Testis (tissue), 3 donors: ENCODE results near the gene NHSL2. TPM values are rescaled to one million over a fixed set of nuclear protein-coding genes. Genes with fewer than 3 reads are reported as not detected.

Experiments used
- DNase-seq: peaks from one replicate; pipeline ENCODE4 v3.0.0-alpha.2; 2019
- H3K27ac ChIP-seq, 2 donors: fragments of 200-600 bp; sonication (generic); one replicate each; pipeline ENCODE4 v1.5.1; 2019
- H3K27me3 ChIP-seq: fragments of 200-600 bp; sonication (generic); one replicate; pipeline ENCODE4 v1.5.1; 2019
- H3K36me3 ChIP-seq: fragments of 200-600 bp; sonication (generic); one replicate; pipeline ENCODE4 v1.5.1; 2017; ENCODE audit warnings: low read depth; ENCODE audit errors: missing control alignments
- H3K4me1 ChIP-seq: fragments of 200-600 bp; sonication (generic); one replicate; pipeline ENCODE4 v1.5.1; 2019
- H3K4me3 ChIP-seq, 2 donors: fragments of 200-600 bp; sonication (generic); one replicate each; pipeline ENCODE4 v1.5.1; 2017 to 2019
- H3K9me3 ChIP-seq: fragments of 200-600 bp; sonication (generic); one replicate; pipeline ENCODE4 v1.5.1; 2017
- POLR2A ChIP-seq: fragments of 450-650 bp; IDR thresholded peaks from one replicate; pipeline ENCODE4 v1.6.1; 2017; ENCODE audit warnings: antibody characterized with exemption, mild to moderate bottlenecking, moderate library complexity
- WGBS, 2 donors: methylation state at CpG; one replicate each; pipeline ENCODE4 v1.1.5; 2018; 5-methylcytosine and 5-hydroxymethylcytosine counted together
- intact Hi-C: fragments of 100-400 bp; cut with DNase I; formaldehyde crosslinking; loops from one replicate; pipeline ENCODE4 v1.15.1; 2023; ENCODE audit warnings: low total_unique reads
- polyA plus RNA-seq: library from polyadenylated mRNA; stranded (reverse); fragments of 350-450 nt; fragmentation: Illumina TruSeq; extraction: RNeasy Lipid Tissue Mini Kit (QIAGEN cat#74804); gene quantifications from one replicate; pipeline ENCODE4 v1.2.3, GENCODE V29; 2014; ENCODE audit warnings: low read depth, low replicate concordance; ENCODE audit not compliant: insufficient read depth
- total RNA-seq, 2 donors: library from RNA; depleted of rRNA; stranded (reverse); fragments of >200 nt; gene quantifications; one replicate each; pipeline ENCODE4 v1.2.3, GENCODE V29; 2016
- TF ChIP-seq, protein P1 (sequence below), 3 experiments: fragments of 450-650 bp in 2 of 3; fragments of 200-600 bp in 1 of 3; sonication (generic) in 1 of 3; IDR thresholded peaks; one replicate each; pipeline ENCODE4 v1.5.1; 2016 to 2019; ENCODE audit warnings: antibody characterized with exemption in 3 of 3, mild to moderate bottlenecking in 2 of 3, moderate library complexity in 1 of 3

The NHSL2 gene
- total and polyA plus RNA-seq, 3 donors from 2014 or later: 9.5 to 33.1 (median 32.5) TPM

DNA sequence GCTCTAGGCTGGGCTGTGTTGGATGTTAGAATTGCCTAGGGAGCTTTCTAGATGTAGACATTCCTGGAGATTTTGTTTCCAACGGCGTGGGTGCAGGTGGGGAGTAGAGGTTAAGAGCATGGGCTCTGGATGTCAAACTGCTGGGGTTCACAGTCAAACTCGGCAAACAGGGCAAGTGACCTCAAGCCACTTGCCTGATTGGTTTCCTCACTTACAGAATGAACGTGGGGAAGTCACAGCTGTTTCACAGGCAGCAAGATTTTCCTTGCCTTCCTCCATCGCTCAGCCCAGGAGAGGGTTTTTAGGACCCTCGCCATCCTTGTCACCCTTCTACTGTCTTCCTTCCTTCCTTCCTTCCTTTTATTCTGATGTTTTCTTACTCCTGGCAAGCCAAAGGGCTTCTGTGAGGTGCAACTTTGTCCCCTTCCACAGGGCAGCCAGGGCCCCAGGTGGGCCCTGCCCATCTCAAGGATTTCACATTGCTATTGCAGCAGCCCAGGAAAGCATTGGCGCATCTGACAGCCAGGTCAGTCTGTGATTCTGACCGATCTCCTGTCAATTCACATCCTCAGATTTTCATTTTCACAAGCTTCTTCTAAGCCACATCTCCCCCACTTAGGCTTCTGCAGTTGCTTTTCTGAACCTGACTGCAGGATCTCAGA, 214.0 kb downstream of the NHSL2 start:
- no peak for TF ChIP-seq POLR2A
- TF ChIP-seq, protein P1, sequence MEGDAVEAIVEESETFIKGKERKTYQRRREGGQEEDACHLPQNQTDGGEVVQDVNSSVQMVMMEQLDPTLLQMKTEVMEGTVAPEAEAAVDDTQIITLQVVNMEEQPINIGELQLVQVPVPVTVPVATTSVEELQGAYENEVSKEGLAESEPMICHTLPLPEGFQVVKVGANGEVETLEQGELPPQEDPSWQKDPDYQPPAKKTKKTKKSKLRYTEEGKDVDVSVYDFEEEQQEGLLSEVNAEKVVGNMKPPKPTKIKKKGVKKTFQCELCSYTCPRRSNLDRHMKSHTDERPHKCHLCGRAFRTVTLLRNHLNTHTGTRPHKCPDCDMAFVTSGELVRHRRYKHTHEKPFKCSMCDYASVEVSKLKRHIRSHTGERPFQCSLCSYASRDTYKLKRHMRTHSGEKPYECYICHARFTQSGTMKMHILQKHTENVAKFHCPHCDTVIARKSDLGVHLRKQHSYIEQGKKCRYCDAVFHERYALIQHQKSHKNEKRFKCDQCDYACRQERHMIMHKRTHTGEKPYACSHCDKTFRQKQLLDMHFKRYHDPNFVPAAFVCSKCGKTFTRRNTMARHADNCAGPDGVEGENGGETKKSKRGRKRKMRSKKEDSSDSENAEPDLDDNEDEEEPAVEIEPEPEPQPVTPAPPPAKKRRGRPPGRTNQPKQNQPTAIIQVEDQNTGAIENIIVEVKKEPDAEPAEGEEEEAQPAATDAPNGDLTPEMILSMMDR (IDR thresholded peaks at IDR 0.05): no peak
- Histone ChIP-seq H3K9me3 (no peaks in the 10 kb centered on the region), H3K27me3 (no peaks in the 10 kb centered on the region), H3K4me3 (no peak overlapping the region), H3K36me3 (no peaks in the 10 kb centered on the region), H3K4me1 (peaks cover 12% of the 10 kb centered on the region), H3K27ac (no peak overlapping the region)
- DNase-seq: no peak
- WGBS, 2 donors: 71 to 86% methylated on average over 5 to 8 of the region's 8 CpGs
- intact Hi-C loops: loop anchor here (5.0 kb wide), 1 partner anchor 102 kb away; no protein-coding TSS in a partner anchor

DNA sequence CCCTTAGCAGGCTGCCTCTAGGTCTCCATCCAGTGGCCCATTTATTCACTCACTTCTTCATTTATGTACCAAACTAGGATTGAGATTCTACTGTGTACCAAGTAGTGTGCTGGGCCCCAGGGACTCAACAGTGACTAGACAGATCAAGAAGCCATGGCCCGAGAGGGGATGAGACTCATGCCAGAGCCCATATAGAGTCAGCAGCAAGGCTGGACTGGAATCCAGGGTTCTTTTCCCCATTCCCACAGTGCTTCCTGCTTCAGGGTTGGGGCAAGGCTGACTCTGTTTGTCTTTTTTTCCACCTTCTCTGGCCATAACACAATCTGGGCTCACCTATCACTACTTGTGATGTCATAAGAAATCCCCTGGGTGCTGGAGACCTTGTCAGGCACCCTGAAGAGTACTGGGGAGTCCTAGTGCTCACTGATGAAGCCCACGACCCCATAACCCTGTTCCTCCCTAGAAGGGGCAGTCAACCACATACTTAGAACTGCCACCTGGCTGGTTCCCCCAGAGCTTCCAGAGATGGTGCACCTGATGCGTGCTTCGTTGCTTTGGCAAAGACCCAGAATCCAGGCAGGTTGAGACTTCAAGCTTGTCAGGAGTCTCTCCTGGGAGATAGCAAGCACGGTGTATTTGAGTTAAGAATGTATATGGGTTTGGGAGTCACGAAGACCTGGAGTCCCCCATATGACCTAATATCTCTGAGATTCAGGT, 214.8 kb downstream of the NHSL2 start:
- TF ChIP-seq, protein P1 (IDR thresholded peaks at IDR 0.05): no peak
- no peak for TF ChIP-seq POLR2A
- 55 to 81% methylated on average over 5 to 6 of the region's 6 CpGs for WGBS, 2 donors
- no peaks in the 10 kb centered on the region for H3K9me3 ChIP-seq
- peaks cover 12% of the 10 kb centered on the region for H3K4me1 ChIP-seq
- H3K4me3 ChIP-seq: no peak overlapping the region
- no peaks in the 10 kb centered on the region for H3K27me3 ChIP-seq
- intact Hi-C loops: no loop called here
- no peaks in the 10 kb centered on the region for H3K36me3 ChIP-seq
- no peak for DNase-seq
- peak overlapping the region in 1 of 2 donors; percentile 59 for H3K27ac ChIP-seq

DNA sequence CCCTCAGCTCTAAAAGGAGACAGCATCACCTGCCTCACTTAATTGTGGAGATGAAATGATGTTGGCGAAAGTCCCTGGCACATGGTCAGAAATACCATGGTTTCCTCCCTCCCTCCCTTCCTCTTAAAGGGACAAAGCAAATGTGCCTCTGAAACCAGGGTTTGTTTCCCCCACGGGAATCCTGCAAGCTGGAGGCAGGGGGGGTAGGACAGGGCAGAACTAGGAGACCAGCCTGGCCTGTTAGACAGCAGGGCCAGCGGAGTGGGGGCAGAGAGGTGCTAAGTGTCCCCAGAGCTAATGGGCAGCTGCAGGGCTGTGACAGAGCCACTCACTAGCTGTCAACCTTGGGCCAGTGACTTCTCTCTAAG, 215.4 kb downstream of the NHSL2 start:
- DNase-seq: no peak
- Histone ChIP-seq H3K4me1 (peaks cover 12% of the 10 kb centered on the region), H3K4me3 (no peak overlapping the region), H3K27me3 (no peaks in the 10 kb centered on the region), H3K27ac (peak overlapping the region in 1 of 2 donors; percentile 59), H3K9me3 (no peaks in the 10 kb centered on the region), H3K36me3 (no peaks in the 10 kb centered on the region)
- intact Hi-C loops: no loop called here
- WGBS, 2 donors: 44% methylated on average over 3 of the region's 3 CpGs; no CpG with 5 or more reads in 1 of the 2 donors
- no peak for TF ChIP-seq POLR2A
- TF ChIP-seq, protein P1 (IDR thresholded peaks at IDR 0.05): no peak

DNA sequence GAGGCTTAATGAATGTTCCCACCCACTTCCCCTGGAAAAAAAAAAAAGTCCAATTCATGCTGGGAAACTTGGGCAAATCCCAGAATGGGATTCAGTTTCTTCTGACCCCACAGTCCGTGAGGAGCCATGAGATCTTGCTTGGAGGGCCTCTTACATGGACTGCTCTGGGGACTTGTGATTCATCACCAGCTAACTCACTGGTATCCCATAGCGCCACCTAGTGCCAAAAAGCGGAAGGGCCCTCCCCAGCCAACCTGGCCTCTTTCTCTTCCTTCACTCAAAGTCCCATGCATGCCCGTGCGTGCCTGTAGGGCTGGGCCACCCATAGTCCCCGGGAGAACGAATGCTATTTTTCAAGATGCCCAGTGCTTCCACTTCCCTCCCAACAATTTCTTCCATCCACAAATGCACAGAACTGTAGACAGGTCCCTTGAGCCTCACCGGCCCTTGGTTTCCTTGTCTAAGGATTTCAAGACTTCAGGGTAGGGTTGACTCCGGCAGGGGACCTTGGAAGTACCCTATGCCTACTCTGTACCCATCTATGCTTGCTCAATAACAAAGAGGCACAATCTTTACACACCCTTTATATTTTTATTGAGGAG, 216.0 kb downstream of the NHSL2 start:
- Histone ChIP-seq H3K4me3 (no peak overlapping the region), H3K4me1 (peaks cover 12% of the 10 kb centered on the region), H3K27me3 (no peaks in the 10 kb centered on the region), H3K27ac (peak overlapping the region in 1 of 2 donors; percentile 59), H3K9me3 (no peaks in the 10 kb centered on the region), H3K36me3 (no peaks in the 10 kb centered on the region)
- intact Hi-C loops: no loop called here
- TF ChIP-seq, protein P1 (IDR thresholded peaks at IDR 0.05): peak; percentile 66 to 72 (median 69)
- TF ChIP-seq POLR2A: no peak
- peak; percentile 90 for DNase-seq
- WGBS, 2 donors: 16 to 29% methylated on average over 9 of the region's 9 CpGs
